NB4 (cell line): Measurements from ENCODE around the gene IL15RA.

Source experiments
- DNase-seq: peaks from one replicate; pipeline ENCODE4 v3.0.0; 2010; ENCODE audit warnings: low read depth
- H3K4me3 ChIP-seq: one replicate; pipeline ENCODE4 v1.5.1; 2011; ENCODE audit warnings: mild to moderate bottlenecking, low read depth, low read length, moderate library complexity
- CTCF ChIP-seq: IDR thresholded peaks from one replicate; pipeline ENCODE4 v1.5.1; 2012; ENCODE audit warnings: low read depth, low read length
- MAX ChIP-seq: IDR thresholded peaks from 2 replicates; pipeline ENCODE4 v1.6.1; 2011; ENCODE audit warnings: low read depth, low read length
- MYC ChIP-seq: IDR thresholded peaks from 2 replicates; pipeline ENCODE4 v1.6.1; 2011; ENCODE audit warnings: low read depth, low read length
- POLR2A ChIP-seq: IDR thresholded peaks from 2 replicates; pipeline ENCODE4 v1.6.1; 2011; ENCODE audit warnings: mild to moderate bottlenecking; ENCODE audit not compliant: insufficient read length; ENCODE audit errors: extremely low read depth

IL15RA gene

GRCh38 chr10:5977471-5978229 lies at the start of gene IL15RA:
Gene IL15RA (minus strand): TSS chr10:5977543. CDS start chr10:5977492, 51 bp downstream.
- H3K4me3 ChIP-seq = peak within 1 kb of the TSS; percentile 60
- peak; percentile 50; the same call in 1 of the 2 replicates for TF ChIP-seq MYC
- no peak for TF ChIP-seq CTCF
- TF ChIP-seq MAX = 0 out of 2 replicates have a peak, but pooled peaks have one; percentile 27
- TF ChIP-seq POLR2A = no peak
- DNase-seq = peak; percentile 86

- H3K4me3 ChIP-seq = no peak overlapping the region
- DNase-seq = no peak
- TF ChIP-seq CTCF (no peak), MAX (no peak)
Measured at GRCh38 chr10:6025683-6026255, 48.4 kb upstream of the IL15RA start.

GRCh38 chr10:6024334-6024682 lies 47.0 kb upstream of the IL15RA start:
- H3K4me3 ChIP-seq = no peak overlapping the region
- TF ChIP-seq MAX = no peak
- no peak for TF ChIP-seq CTCF
- no peak for DNase-seq

GRCh38 chr10:6023661-6024333 lies 46.5 kb upstream of the IL15RA start:
- no peak for TF ChIP-seq CTCF
- TF ChIP-seq MYC = no peak
- TF ChIP-seq MAX = no peak
- no peak for TF ChIP-seq POLR2A
- H3K4me3 ChIP-seq = no peak overlapping the region
- no peak for DNase-seq

- no peak for DNase-seq
- no peak overlapping the region for H3K4me3 ChIP-seq
- no peak for TF ChIP-seq POLR2A
- TF ChIP-seq MAX = no peak
- TF ChIP-seq MYC = no peak
- no peak for TF ChIP-seq CTCF
Measured at GRCh38 chr10:6022660-6023059, 45.3 kb upstream of the IL15RA start.
